Trophoblast cell (in vitro differentiated cells and primary cell): ENCODE data around the gene IPO7.

Experiments
- DNase-seq, 2 donors: peaks; one replicate each; pipeline ENCODE4 v3.0.0-alpha.2; 2016
- H2AFZ ChIP-seq: 2 replicates; pipeline ENCODE4 v1.6.1; 2013; ENCODE audit warnings: low read length, moderate library complexity, mild to moderate bottlenecking; ENCODE audit not compliant: insufficient read depth, poor library complexity
- H2AK5ac ChIP-seq: 2 replicates; pipeline ENCODE4 v1.6.1; 2013; ENCODE audit warnings: mild to moderate bottlenecking, low read length
- H2BK120ac ChIP-seq: 2 replicates; pipeline ENCODE4 v1.6.1; 2013; ENCODE audit warnings: low read length, mild to moderate bottlenecking, moderate library complexity; ENCODE audit not compliant: insufficient read depth, poor library complexity
- H2BK12ac ChIP-seq: 2 replicates; pipeline ENCODE4 v1.6.1; 2013; ENCODE audit warnings: mild to moderate bottlenecking, low read length, moderate library complexity
- H2BK5ac ChIP-seq: 2 replicates; pipeline ENCODE4 v1.6.1; 2013; ENCODE audit warnings: low read length, low read depth, moderate library complexity, mild to moderate bottlenecking; ENCODE audit not compliant: poor library complexity
- H3K14ac ChIP-seq: 2 replicates; pipeline ENCODE4 v1.6.1; 2013; ENCODE audit warnings: mild to moderate bottlenecking, low read length
- H3K18ac ChIP-seq: 2 replicates; pipeline ENCODE4 v1.6.1; 2013; ENCODE audit warnings: mild to moderate bottlenecking, low read length
- H3K23ac ChIP-seq: 2 replicates; pipeline ENCODE4 v1.6.1; 2013; ENCODE audit warnings: low read length
- H3K27ac ChIP-seq: 2 replicates; pipeline ENCODE4 v1.5.1; 2013; ENCODE audit warnings: low read depth, mild to moderate bottlenecking, inconsistent platforms, low read length, moderate library complexity
- H3K27me3 ChIP-seq: 2 replicates; pipeline ENCODE4 v1.6.1; 2013; ENCODE audit warnings: inconsistent platforms, mild to moderate bottlenecking, low read length, moderate library complexity; ENCODE audit not compliant: insufficient read depth
- H3K36me3 ChIP-seq, 2 experiments: 1 replicate in 1 of 2; 2 replicates in 1 of 2; pipeline ENCODE4 v1.6.1; 2013; ENCODE audit warnings: low read length in 2 of 2, mild to moderate bottlenecking in 2 of 2, moderate library complexity in 1 of 2; ENCODE audit not compliant: insufficient read depth in 2 of 2, control insufficient read depth in 1 of 2
- H3K4ac ChIP-seq: 2 replicates; pipeline ENCODE4 v1.6.1; 2013; ENCODE audit warnings: low read depth, mild to moderate bottlenecking, low read length, moderate library complexity
- H3K4me1 ChIP-seq, 2 experiments: 1 replicate in 1 of 2; 2 replicates in 1 of 2; pipeline ENCODE4 v1.6.1; 2013; ENCODE audit warnings: low read length in 2 of 2, mild to moderate bottlenecking in 2 of 2, moderate library complexity in 1 of 2; ENCODE audit not compliant: insufficient read depth in 2 of 2, control insufficient read depth in 1 of 2
- H3K4me2 ChIP-seq: 2 replicates; pipeline ENCODE4 v1.6.1; 2013; ENCODE audit warnings: inconsistent platforms, mild to moderate bottlenecking, low read length, moderate library complexity
- H3K4me3 ChIP-seq: 2 replicates; pipeline ENCODE4 v1.5.1; 2013; ENCODE audit warnings: mild to moderate bottlenecking, low read depth, low read length, inconsistent platforms
- H3K79me1 ChIP-seq: one replicate; pipeline ENCODE4 v1.6.1; 2013; ENCODE audit warnings: low read length
- H3K79me2 ChIP-seq: 2 replicates; pipeline ENCODE4 v1.6.1; 2013; ENCODE audit warnings: low read length, mild to moderate bottlenecking; ENCODE audit not compliant: control insufficient read depth, insufficient read depth, poor library complexity
- H3K9ac ChIP-seq: 2 replicates; pipeline ENCODE4 v1.6.1; 2013; ENCODE audit warnings: mild to moderate bottlenecking, low read length
- H3K9me3 ChIP-seq: 2 replicates; pipeline ENCODE4 v1.6.1; 2013; ENCODE audit warnings: low read depth, mild to moderate bottlenecking, control low read depth, inconsistent platforms, low read length; ENCODE audit not compliant: insufficient read depth
- H4K12ac ChIP-seq: 2 replicates; pipeline ENCODE4 v1.6.1; 2013; ENCODE audit warnings: low read depth, mild to moderate bottlenecking, low read length, moderate library complexity
- H4K8ac ChIP-seq: 2 replicates; pipeline ENCODE4 v1.6.1; 2013; ENCODE audit warnings: low read depth, mild to moderate bottlenecking, low read length, moderate library complexity
- H4K91ac ChIP-seq: one replicate; pipeline ENCODE4 v1.6.1; 2013; ENCODE audit warnings: low read depth, mild to moderate bottlenecking, low read length, moderate library complexity
- WGBS: extraction: QIAGEN DNeasy Blood & Tissue Kit; methylation state at CpG from one replicate; pipeline ENCODE4 v1.1.7; 2013; ENCODE audit warnings: missing lambda C conversion rate; ENCODE audit not compliant: insufficient read length, insufficient coverage; ENCODE audit errors: extremely low coverage; 5-methylcytosine and 5-hydroxymethylcytosine counted together

Gene IPO7

DNA sequence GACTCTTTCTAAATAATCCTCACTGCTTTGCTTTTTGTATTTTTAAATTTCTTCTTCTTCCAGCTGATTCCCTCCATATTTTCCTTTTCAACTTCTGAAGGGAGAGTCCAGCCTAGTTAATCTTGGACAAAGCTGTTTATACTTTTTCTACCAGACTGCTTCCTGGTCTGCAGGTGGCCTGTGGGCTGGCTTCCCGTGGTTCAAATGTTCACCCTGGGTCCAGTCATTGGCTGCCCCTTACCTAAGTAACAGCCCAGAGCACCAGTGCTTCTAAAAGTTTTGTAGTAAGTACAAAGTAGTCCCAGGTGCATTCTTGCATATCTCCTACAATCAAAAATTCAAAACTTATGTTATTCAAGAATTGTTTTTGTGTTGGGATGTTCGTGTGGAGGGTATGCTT lies 95.4 kb downstream of the IPO7 start:
- H3K4me1 ChIP-seq: no peaks in the 10 kb centered on the region
- H4K91ac ChIP-seq: no peak overlapping the region
- H2BK120ac ChIP-seq: no peak overlapping the region
- no peaks in the 10 kb centered on the region for H3K27me3 ChIP-seq
- no peaks in the 10 kb centered on the region for H3K79me2 ChIP-seq
- H3K18ac ChIP-seq: no peak overlapping the region
- H4K8ac ChIP-seq: no peak overlapping the region
- H2BK12ac ChIP-seq: no peak overlapping the region
- no peak overlapping the region for H2BK5ac ChIP-seq
- no peak overlapping the region for H4K12ac ChIP-seq
- no peaks in the 10 kb centered on the region for H3K79me1 ChIP-seq
- no peak overlapping the region for H2AFZ ChIP-seq
- DNase-seq: no peak
- no peak overlapping the region for H2AK5ac ChIP-seq
- H3K9me3 ChIP-seq: no peaks in the 10 kb centered on the region
- H3K4me3 ChIP-seq: no peak overlapping the region
- no peak overlapping the region for H3K9ac ChIP-seq
- no peak overlapping the region for H3K23ac ChIP-seq
- H3K4ac ChIP-seq: no peak overlapping the region
- H3K14ac ChIP-seq: no peak overlapping the region
- H3K27ac ChIP-seq: no peak overlapping the region
- WGBS: no CpG with 5 or more reads among the region's 2 CpGs
- peaks cover 23 to 32% of the 10 kb centered on the region in 2 experiments for H3K36me3 ChIP-seq
- no peak overlapping the region for H3K4me2 ChIP-seq

DNA sequence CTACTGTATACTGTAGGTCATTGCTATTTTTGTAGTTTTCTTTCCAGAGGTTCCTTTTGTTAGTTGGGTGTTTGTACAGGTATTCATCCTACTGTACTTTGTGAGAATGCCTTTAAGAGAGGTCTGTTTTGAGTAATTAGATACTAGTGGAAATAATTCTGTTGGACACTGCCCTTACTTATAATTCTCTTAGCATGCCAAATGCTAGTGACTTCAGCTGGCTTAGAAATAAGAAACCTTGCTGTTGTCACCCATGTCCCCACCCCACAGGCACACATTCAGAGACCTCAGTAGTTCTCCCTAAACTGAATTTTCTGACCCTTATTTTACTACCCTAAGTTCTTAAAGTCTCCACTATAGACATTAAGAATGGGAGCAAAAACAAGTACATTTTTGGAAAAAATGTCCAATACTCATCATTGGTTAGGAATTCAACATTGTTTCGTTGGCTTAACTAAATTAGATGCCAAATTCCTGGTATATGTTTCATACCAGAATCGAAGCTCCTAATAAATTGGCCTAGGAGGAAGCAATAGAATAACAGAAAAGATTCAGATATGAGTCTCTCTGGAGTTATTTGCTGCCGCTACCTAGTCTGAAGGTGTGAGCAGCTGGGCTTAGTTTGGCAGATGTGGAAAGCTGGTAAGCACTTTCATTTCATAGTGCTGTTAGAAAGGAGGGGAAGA lies 104.8 kb downstream of the IPO7 start:
- Histone ChIP-seq H3K36me3 (peaks cover 16 to 22% of the 10 kb centered on the region in 2 experiments), H3K9ac (no peak overlapping the region), H2BK120ac (no peak overlapping the region), H3K4ac (no peak overlapping the region), H3K27ac (no peak overlapping the region), H3K23ac (no peak overlapping the region), H2AFZ (no peak overlapping the region), H3K79me2 (no peaks in the 10 kb centered on the region), H2AK5ac (no peak overlapping the region), H4K12ac (no peak overlapping the region), H3K18ac (no peak overlapping the region), H3K14ac (no peak overlapping the region), H3K4me2 (no peak overlapping the region), H2BK5ac (no peak overlapping the region), H2BK12ac (no peak overlapping the region), H4K8ac (no peak overlapping the region), H3K27me3 (no peaks in the 10 kb centered on the region), H3K4me1 (no peaks in the 10 kb centered on the region), H4K91ac (no peak overlapping the region), H3K79me1 (no peaks in the 10 kb centered on the region), H3K4me3 (no peak overlapping the region), H3K9me3 (no peaks in the 10 kb centered on the region)
- peak in 1 of 2 donors; percentile 43 for DNase-seq
- WGBS: no CpG with 5 or more reads among the region's 3 CpGs

DNA sequence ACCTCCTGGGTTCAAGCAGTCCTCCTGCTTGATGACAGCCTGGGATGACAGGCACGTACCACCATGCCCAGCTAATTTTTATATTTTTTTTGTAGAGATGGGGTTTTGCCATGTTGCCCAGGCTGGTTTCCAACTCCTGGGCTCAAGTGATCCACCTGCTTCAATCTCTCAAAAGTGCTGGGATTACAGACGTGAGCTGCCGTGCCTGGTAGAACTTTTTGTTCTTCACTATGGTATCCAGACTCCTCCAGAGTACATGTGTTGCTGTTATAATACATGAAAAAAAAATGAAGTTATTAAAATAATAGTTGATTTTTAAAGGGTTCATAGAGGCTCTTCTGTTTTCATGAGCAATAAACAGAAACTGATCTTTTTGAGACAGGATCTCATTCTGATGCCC lies 105.9 kb downstream of the IPO7 start:
- H3K4me2 ChIP-seq: no peak overlapping the region
- no peak for DNase-seq
- H2BK12ac ChIP-seq: no peak overlapping the region
- H4K8ac ChIP-seq: no peak overlapping the region
- H3K27ac ChIP-seq: no peak overlapping the region
- H3K9ac ChIP-seq: no peak overlapping the region
- no peak overlapping the region for H2AK5ac ChIP-seq
- no peak overlapping the region for H3K14ac ChIP-seq
- no peak overlapping the region for H3K23ac ChIP-seq
- H2AFZ ChIP-seq: no peak overlapping the region
- peaks cover 18 to 24% of the 10 kb centered on the region in 2 experiments for H3K36me3 ChIP-seq
- no peaks in the 10 kb centered on the region for H3K79me1 ChIP-seq
- H3K9me3 ChIP-seq: no peaks in the 10 kb centered on the region
- no peak overlapping the region for H3K4me3 ChIP-seq
- WGBS: no CpG with 5 or more reads among the region's 3 CpGs
- H4K91ac ChIP-seq: no peak overlapping the region
- no peaks in the 10 kb centered on the region for H3K79me2 ChIP-seq
- no peak overlapping the region for H2BK5ac ChIP-seq
- H3K27me3 ChIP-seq: no peaks in the 10 kb centered on the region
- H3K18ac ChIP-seq: no peak overlapping the region
- H4K12ac ChIP-seq: no peak overlapping the region
- no peaks in the 10 kb centered on the region for H3K4me1 ChIP-seq
- H3K4ac ChIP-seq: no peak overlapping the region
- no peak overlapping the region for H2BK120ac ChIP-seq

DNA sequence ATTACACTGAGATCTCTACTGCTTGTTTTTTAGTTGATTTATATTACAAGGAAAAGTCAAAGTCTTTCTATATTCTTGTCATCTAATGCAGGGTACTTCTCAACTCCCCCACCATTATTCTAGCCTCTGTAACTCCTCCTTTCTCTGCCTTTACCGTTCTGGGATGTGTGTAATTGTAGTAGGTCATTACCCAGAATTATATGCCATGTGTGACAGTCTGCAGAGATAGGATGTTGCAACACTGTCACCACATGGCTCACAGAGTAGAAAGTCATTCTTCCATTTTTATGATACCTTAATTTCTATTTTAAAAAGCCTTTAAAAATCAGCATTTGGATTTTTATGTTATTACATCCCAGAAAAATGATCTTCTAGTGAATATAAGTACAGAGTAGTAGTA lies 109.0 kb downstream of the IPO7 start:
- no peak overlapping the region for H3K14ac ChIP-seq
- H2AFZ ChIP-seq: no peak overlapping the region
- no peak overlapping the region for H4K91ac ChIP-seq
- no peak overlapping the region for H2BK5ac ChIP-seq
- peaks cover 29 to 31% of the 10 kb centered on the region in 2 experiments for H3K36me3 ChIP-seq
- no peaks in the 10 kb centered on the region for H3K9me3 ChIP-seq
- no peaks in the 10 kb centered on the region for H3K27me3 ChIP-seq
- H2BK12ac ChIP-seq: no peak overlapping the region
- H3K4me3 ChIP-seq: no peak overlapping the region
- H3K79me1 ChIP-seq: no peaks in the 10 kb centered on the region
- H2AK5ac ChIP-seq: no peak overlapping the region
- H3K4me2 ChIP-seq: no peak overlapping the region
- no peak for DNase-seq
- no peak overlapping the region for H2BK120ac ChIP-seq
- no peak overlapping the region for H3K23ac ChIP-seq
- no CpG with 5 or more reads among the region's 1 CpG for WGBS
- no peak overlapping the region for H3K4ac ChIP-seq
- no peak overlapping the region for H4K8ac ChIP-seq
- H3K4me1 ChIP-seq: no peaks in the 10 kb centered on the region
- no peak overlapping the region for H4K12ac ChIP-seq
- H3K9ac ChIP-seq: no peak overlapping the region
- no peak overlapping the region for H3K18ac ChIP-seq
- H3K27ac ChIP-seq: no peak overlapping the region
- H3K79me2 ChIP-seq: no peaks in the 10 kb centered on the region
